HepG2 (cell line): ENCODE measurements around the gene SH3BGR. TPM values are rescaled to one million over a fixed set of nuclear protein-coding genes. Genes with fewer than 3 reads are reported as not detected.
A peak's percentile ranks its signal among the peaks of the same experiment; 100 is the strongest.

ENCODE experiments used
- HNRNPH1 ChIP-seq: fragments of 200-400 bp; formaldehyde crosslinking; optimal IDR thresholded peaks from 2 replicates; pipeline ENCODE3; 2017; ENCODE audit warnings: mild to moderate bottlenecking, low read depth, low read length
- MAX ChIP-seq: IDR thresholded peaks from 2 replicates; pipeline ENCODE4 v1.6.1; 2012; ENCODE audit warnings: inconsistent platforms
- PHF8 ChIP-seq: sonication (generic); formaldehyde crosslinking; IDR thresholded peaks from 2 replicates; pipeline ENCODE4 v1.5.0; 2020; ENCODE audit warnings: missing genetic modification reagents
- SIN3A ChIP-seq: IDR thresholded peaks from 2 replicates; pipeline ENCODE4 v1.6.1; 2011; ENCODE audit warnings: low read depth, mild to moderate bottlenecking, control low read depth, low read length, borderline replicate concordance
- ZBTB7B ChIP-seq: sonication (generic); formaldehyde crosslinking; IDR thresholded peaks from 2 replicates; pipeline ENCODE4 v1.4.0; 2020; ENCODE audit warnings: missing genetic modification reagents
- ZFX ChIP-seq: sonication (generic); formaldehyde crosslinking; IDR thresholded peaks from 2 replicates; pipeline ENCODE4 v1.4.0; 2020; ENCODE audit warnings: mild to moderate bottlenecking, low read depth, missing genetic modification reagents, moderate library complexity
- ZMAT3 ChIP-seq: sonication (generic); formaldehyde crosslinking; conservative IDR thresholded peaks from 2 replicates; pipeline ENCODE4 v1.7.0; 2021; ENCODE audit warnings: missing genetic modification reagents
- ZNF253 ChIP-seq: sonication (generic); formaldehyde crosslinking; IDR thresholded peaks from 2 replicates; pipeline ENCODE4 v1.8.0; 2022; ENCODE audit warnings: mild to moderate bottlenecking, missing genetic modification reagents, borderline replicate concordance
- polyA plus RNA-seq, 8 experiments: library from polyadenylated mRNA; depleted of rRNA in 3 of 8; stranded (reverse) in 7 of 8; unstranded in 1 of 8; fragments of >200 nt; fragmentation: Illumina TruSeq in 4 of 8; extraction: Trizol in 4 of 8; gene quantifications; 2 replicates each; pipeline versions ENCODE4 v1.2.1 to v1.2.3, GENCODE V29; 2011 to 2016; ENCODE audit warnings: low read depth in 4 of 8, missing spikeins in 1 of 8, mixed read lengths in 1 of 8; ENCODE audit not compliant: insufficient read depth in 1 of 8
- total RNA-seq, 5 experiments: library from RNA; depleted of rRNA; stranded (reverse); fragments of >200 nt; fragmentation: Illumina TruSeq; extraction: Trizol; gene quantifications; 2 replicates each; pipeline ENCODE4 v1.2.3, GENCODE V29; 2016; ENCODE audit warnings: low read depth in 1 of 5
- TF ChIP-seq, protein P1 (sequence below): sonication (generic); formaldehyde crosslinking; IDR thresholded peaks from 2 replicates; pipeline ENCODE4 v1.5.1; 2020; ENCODE audit warnings: missing genetic modification reagents, mild to moderate bottlenecking, borderline replicate concordance
- TF ChIP-seq, protein P2 (sequence below): sonication (generic); formaldehyde crosslinking; IDR thresholded peaks from 2 replicates; pipeline ENCODE4; 2020; ENCODE audit warnings: missing genetic modification reagents, mild to moderate bottlenecking, borderline replicate concordance
- TF ChIP-seq, protein P3 (sequence below): sonication (generic); formaldehyde crosslinking; IDR thresholded peaks from 2 replicates; pipeline ENCODE4 v1.8.1; 2023; ENCODE audit warnings: mild to moderate bottlenecking, moderate library complexity, missing genetic modification reagents

SH3BGR gene
- total and polyA plus RNA-seq, 2 of the 13 experiments (the other 11 are each of a cell fraction or from before 2014, with no cell fraction given), result 0.48 TPM; not detected in 1

DNA sequence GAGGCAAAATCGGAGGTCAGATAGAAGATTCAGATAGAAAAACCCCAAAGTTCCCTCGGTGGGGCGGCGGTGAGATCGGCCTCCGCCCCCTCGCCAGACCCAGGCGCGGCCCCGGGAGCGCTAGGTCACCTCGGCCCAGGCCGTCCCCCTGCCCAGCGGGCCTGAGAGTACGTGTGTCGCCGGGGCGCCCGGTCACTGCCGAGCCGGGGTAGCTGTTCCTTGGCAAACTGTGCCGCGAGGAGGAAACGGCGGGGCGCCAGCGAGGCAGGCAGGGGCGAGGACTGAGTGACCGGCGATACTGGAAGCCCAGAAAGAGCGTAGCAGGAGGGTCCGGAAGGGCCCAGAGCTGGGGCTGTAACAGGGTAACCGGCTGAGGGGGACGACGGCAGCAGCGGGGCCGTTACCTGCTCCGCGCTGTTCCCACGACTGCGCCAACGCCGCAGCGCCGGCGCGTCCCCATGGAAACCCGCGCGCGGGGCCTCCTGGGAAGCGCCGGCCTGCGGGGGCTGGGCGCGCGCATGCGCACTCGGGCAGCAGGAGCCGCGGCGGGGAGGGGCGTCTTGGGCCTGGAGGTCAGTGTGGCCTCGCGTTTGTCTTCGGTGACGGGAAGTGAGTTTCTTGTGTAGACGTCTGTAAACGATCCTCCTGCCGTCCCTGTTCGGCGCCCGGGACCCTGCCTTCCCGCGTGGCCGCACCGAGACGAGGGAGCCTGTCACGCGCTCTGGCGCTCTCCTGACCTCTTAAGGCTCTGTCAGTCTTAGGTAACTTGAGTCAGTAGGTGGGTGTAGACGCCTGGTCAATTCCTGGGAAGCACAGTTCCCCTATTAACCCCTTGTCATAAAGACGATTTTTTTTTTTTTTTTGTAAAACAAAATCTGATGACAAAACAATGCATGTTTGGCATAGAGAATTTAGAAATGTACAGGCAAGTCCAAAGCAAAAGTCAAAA lies 6.2 kb upstream of the SH3BGR start, which contains the start of gene LCA5L (continued):
- TF ChIP-seq MAX, result peak; percentile 59
- TF ChIP-seq, protein P1, sequence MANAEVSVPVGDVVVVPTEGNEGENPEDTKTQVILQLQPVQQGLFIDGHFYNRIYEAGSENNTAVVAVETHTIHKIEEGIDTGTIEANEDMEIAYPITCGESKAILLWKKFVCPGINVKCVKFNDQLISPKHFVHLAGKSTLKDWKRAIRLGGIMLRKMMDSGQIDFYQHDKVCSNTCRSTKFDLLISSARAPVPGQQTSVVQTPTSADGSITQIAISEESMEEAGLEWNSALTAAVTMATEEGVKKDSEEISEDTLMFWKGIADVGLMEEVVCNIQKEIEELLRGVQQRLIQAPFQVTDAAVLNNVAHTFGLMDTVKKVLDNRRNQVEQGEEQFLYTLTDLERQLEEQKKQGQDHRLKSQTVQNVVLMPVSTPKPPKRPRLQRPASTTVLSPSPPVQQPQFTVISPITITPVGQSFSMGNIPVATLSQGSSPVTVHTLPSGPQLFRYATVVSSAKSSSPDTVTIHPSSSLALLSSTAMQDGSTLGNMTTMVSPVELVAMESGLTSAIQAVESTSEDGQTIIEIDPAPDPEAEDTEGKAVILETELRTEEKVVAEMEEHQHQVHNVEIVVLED (CRISPR knock-in tag), result peak; percentile 72
- TF ChIP-seq ZBTB7B, result 0 out of 2 replicates have a peak, but pooled peaks have one; percentile 29
- 0 out of 2 replicates have a peak, but pooled peaks have one; percentile 17 for TF ChIP-seq ZMAT3
- peak; percentile 90 for TF ChIP-seq ZFX (CRISPR knock-in tag)
- peak; percentile 93; the same call in 1 of the 2 replicates for TF ChIP-seq SIN3A
- TF ChIP-seq HNRNPH1, result no peak
- TF ChIP-seq PHF8, result peak; percentile 78
- no peak for TF ChIP-seq ZNF253 (CRISPR knock-in tag)
- TF ChIP-seq, protein P2, sequence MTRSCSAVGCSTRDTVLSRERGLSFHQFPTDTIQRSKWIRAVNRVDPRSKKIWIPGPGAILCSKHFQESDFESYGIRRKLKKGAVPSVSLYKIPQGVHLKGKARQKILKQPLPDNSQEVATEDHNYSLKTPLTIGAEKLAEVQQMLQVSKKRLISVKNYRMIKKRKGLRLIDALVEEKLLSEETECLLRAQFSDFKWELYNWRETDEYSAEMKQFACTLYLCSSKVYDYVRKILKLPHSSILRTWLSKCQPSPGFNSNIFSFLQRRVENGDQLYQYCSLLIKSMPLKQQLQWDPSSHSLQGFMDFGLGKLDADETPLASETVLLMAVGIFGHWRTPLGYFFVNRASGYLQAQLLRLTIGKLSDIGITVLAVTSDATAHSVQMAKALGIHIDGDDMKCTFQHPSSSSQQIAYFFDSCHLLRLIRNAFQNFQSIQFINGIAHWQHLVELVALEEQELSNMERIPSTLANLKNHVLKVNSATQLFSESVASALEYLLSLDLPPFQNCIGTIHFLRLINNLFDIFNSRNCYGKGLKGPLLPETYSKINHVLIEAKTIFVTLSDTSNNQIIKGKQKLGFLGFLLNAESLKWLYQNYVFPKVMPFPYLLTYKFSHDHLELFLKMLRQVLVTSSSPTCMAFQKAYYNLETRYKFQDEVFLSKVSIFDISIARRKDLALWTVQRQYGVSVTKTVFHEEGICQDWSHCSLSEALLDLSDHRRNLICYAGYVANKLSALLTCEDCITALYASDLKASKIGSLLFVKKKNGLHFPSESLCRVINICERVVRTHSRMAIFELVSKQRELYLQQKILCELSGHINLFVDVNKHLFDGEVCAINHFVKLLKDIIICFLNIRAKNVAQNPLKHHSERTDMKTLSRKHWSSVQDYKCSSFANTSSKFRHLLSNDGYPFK, result peak; percentile 41; the same call in 1 of the 2 replicates
- TF ChIP-seq, protein P3, sequence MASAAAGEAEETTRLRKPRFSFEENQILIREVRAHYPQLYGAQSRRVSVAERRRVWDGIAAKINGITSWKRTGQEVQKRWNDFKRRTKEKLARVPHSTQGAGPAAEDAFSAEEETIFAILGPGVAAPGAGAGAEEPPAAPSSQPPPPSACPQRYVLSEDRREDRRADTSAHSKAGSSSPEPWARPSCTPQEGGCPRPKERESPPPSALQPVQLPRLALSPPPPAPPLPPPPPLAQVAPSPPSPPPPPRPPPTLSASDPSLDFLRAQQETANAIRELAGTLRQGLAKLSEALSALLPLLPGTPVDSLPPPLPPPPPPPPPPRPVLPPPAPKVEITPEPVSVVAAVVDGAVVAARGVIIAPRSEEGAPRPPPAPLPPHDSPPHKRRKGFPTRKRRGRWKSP, result peak; percentile 99
